Measurements from ENCODE around the gene YTHDC2.

DNA sequence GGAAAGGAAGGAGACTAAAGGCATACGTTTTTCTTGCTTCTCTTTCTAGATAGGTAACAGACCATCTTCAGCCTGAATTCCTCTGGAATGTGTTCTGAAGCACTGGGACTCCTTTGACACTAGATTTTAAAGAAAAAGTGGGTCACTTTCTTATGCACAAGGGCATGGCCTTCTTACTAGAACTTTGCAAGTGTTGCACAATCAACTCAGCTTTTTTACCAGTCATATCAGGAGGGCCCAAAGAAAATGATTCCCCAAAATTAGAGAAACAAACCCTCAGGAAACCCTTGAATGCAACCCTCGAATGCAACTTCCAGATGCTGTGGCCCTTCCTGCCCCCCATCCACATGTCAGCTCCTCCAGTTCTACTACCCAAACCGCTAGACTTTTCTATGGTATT, 93.9 kb downstream of the YTHDC2 start:
- TF ChIP-seq, protein P1, sequence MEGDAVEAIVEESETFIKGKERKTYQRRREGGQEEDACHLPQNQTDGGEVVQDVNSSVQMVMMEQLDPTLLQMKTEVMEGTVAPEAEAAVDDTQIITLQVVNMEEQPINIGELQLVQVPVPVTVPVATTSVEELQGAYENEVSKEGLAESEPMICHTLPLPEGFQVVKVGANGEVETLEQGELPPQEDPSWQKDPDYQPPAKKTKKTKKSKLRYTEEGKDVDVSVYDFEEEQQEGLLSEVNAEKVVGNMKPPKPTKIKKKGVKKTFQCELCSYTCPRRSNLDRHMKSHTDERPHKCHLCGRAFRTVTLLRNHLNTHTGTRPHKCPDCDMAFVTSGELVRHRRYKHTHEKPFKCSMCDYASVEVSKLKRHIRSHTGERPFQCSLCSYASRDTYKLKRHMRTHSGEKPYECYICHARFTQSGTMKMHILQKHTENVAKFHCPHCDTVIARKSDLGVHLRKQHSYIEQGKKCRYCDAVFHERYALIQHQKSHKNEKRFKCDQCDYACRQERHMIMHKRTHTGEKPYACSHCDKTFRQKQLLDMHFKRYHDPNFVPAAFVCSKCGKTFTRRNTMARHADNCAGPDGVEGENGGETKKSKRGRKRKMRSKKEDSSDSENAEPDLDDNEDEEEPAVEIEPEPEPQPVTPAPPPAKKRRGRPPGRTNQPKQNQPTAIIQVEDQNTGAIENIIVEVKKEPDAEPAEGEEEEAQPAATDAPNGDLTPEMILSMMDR (IDR thresholded peaks at IDR 0.05): no peak
- TF ChIP-seq POLR2A (IDR thresholded peaks at IDR 0.05): no peak
